Measurements from ENCODE around the gene SYPL2. TPM values are rescaled to one million over a fixed set of nuclear protein-coding genes. Genes with fewer than 3 reads are reported as not detected.

Gene SYPL2
- polyA plus RNA-seq, 6 donors from 2014 or later = not detected

GRCh38 chr1:109476825-109477224 is 10.5 kb downstream of the SYPL2 start:
- Mint-ChIP-seq H3K27me3 (peaks cover 70 to 90% (median 88%) of the 10 kb centered on the region in 3 donors), H3K9me3 (peaks cover 0 to 2% (median 0%) of the 10 kb centered on the region in 7 donors), H3K4me3 (no peak overlapping the region), H3K27ac (no peak overlapping the region), H3K36me3 (no peaks in the 10 kb centered on the region), H3K4me1 (no peaks in the 10 kb centered on the region)
- no peak for DNase-seq
- ATAC-seq (ENCODE audit: low read depth in 2 of 2) = no peak

- H3K9me3 Mint-ChIP-seq = peaks cover 0 to 2% (median 0%) of the 10 kb centered on the region in 7 donors
- ATAC-seq (ENCODE audit: low read depth in 2 of 2) = no peak
- no peaks in the 10 kb centered on the region for H3K36me3 Mint-ChIP-seq
- peaks cover 64 to 81% (median 78%) of the 10 kb centered on the region in 3 donors for H3K27me3 Mint-ChIP-seq
- no peak overlapping the region for H3K27ac Mint-ChIP-seq
- no peak overlapping the region for H3K4me3 Mint-ChIP-seq
- H3K4me1 Mint-ChIP-seq = peaks cover 2 to 4% (median 2%) of the 10 kb centered on the region in 3 donors
- DNase-seq = no peak
These were observed 11.5 kb downstream of the SYPL2 start for GRCh38 chr1:109477821-109478220.

GRCh38 chr1:109478806-109479205 is 12.5 kb downstream of the SYPL2 start:
- Mint-ChIP-seq H3K27me3 (peaks cover 58 to 72% (median 70%) of the 10 kb centered on the region in 3 donors), H3K4me3 (no peak overlapping the region), H3K4me1 (peaks cover 9 to 11% (median 10%) of the 10 kb centered on the region in 3 donors), H3K36me3 (no peaks in the 10 kb centered on the region), H3K27ac (peak overlapping the region in 1 of 6 donors; percentile 4), H3K9me3 (peaks cover 0 to 2% (median 0%) of the 10 kb centered on the region in 7 donors)
- no peak for DNase-seq
- no peak for ATAC-seq (ENCODE audit: low read depth in 2 of 2)

GRCh38 chr1:109479311-109479710 is 13.0 kb downstream of the SYPL2 start:
- DNase-seq = no peak
- Mint-ChIP-seq H3K27me3 (peaks cover 56 to 71% (median 68%) of the 10 kb centered on the region in 3 donors), H3K4me3 (no peak overlapping the region), H3K4me1 (peaks cover 11 to 14% (median 14%) of the 10 kb centered on the region in 3 donors), H3K27ac (no peak overlapping the region), H3K9me3 (peaks cover 0 to 2% (median 0%) of the 10 kb centered on the region in 7 donors), H3K36me3 (no peaks in the 10 kb centered on the region)
- no peak for ATAC-seq (ENCODE audit: low read depth in 2 of 2)

- H3K27ac Mint-ChIP-seq = no peak overlapping the region
- peaks cover 50 to 65% (median 62%) of the 10 kb centered on the region in 3 donors for H3K27me3 Mint-ChIP-seq
These were observed 13.6 kb downstream of the SYPL2 start for GRCh38 chr1:109479901-109480300.

GRCh38 chr1:109481646-109482045 is 15.3 kb downstream of the SYPL2 start:
- Mint-ChIP-seq H3K4me3 (peak overlapping the region in 1 of 8 donors; percentile 59), H3K36me3 (no peaks in the 10 kb centered on the region), H3K27me3 (peaks cover 35 to 47% (median 46%) of the 10 kb centered on the region in 3 donors), H3K27ac (no peak overlapping the region), H3K9me3 (no peaks in the 10 kb centered on the region), H3K4me1 (peaks cover 28 to 31% (median 30%) of the 10 kb centered on the region in 3 donors)
- no peak for ATAC-seq (ENCODE audit: low read depth in 2 of 2)
- DNase-seq = no peak

More at GRCh38 chr1:109479901-109480300, 13.6 kb downstream of the SYPL2 start:
- Mint-ChIP-seq H3K4me3 (peak overlapping the region in 1 of 8 donors; percentile 13), H3K9me3 (peaks cover 0 to 2% (median 0%) of the 10 kb centered on the region in 7 donors), H3K4me1 (peaks cover 17 to 20% (median 20%) of the 10 kb centered on the region in 3 donors), H3K36me3 (no peaks in the 10 kb centered on the region)
- ATAC-seq (ENCODE audit: low read depth in 2 of 2) (no peak), DNase-seq (no peak)

GRCh38 chr1:109482242-109482641 is 15.9 kb downstream of the SYPL2 start:
- DNase-seq (no peak), ATAC-seq (ENCODE audit: low read depth in 2 of 2) (no peak)
- H3K27ac Mint-ChIP-seq = peak overlapping the region in 1 of 6 donors; percentile 15
- H3K36me3 Mint-ChIP-seq = no peaks in the 10 kb centered on the region
- H3K4me3 Mint-ChIP-seq = peak overlapping the region in 7 of 8 donors; percentile 1 to 96 (median 91)
- peaks cover 28 to 33% (median 30%) of the 10 kb centered on the region in 3 donors for H3K4me1 Mint-ChIP-seq
- H3K27me3 Mint-ChIP-seq = peaks cover 32 to 41% (median 40%) of the 10 kb centered on the region in 3 donors
- H3K9me3 Mint-ChIP-seq = no peaks in the 10 kb centered on the region

- H3K4me3 Mint-ChIP-seq = peak overlapping the region; percentile 83 to 97 (median 96)
- no peaks in the 10 kb centered on the region for H3K9me3 Mint-ChIP-seq
- ATAC-seq (ENCODE audit: low read depth in 2 of 2) (peak; percentile 47 to 51), DNase-seq (no peak)
- H3K27ac Mint-ChIP-seq = peak overlapping the region in 5 of 6 donors; percentile 9 to 90 (median 78)
- H3K4me1 Mint-ChIP-seq = peaks cover 28 to 33% (median 30%) of the 10 kb centered on the region in 3 donors
- peaks cover 28 to 33% (median 32%) of the 10 kb centered on the region in 3 donors for H3K27me3 Mint-ChIP-seq
- H3K36me3 Mint-ChIP-seq = no peaks in the 10 kb centered on the region
These were observed 16.7 kb downstream of the SYPL2 start for GRCh38 chr1:109482791-109483671.

GRCh38 chr1:109483672-109484518 is 17.5 kb downstream of the SYPL2 start, which contains the start of gene ATXN7L2:
TSS of gene ATXN7L2 (plus strand) at chr1:109483905. CDS start at chr1:109483954, 49 bp downstream.
- Mint-ChIP-seq H3K36me3 (no peaks in the 10 kb centered on the region), H3K9me3 (no peaks in the 10 kb centered on the region), H3K4me3 (peak within 1 kb of the TSS; percentile 83 to 97 (median 96)), H3K27me3 (peaks cover 20 to 25% (median 23%) of the 10 kb centered on the region in 3 donors), H3K27ac (peak within 1 kb of the TSS; percentile 67 to 99 (median 90)), H3K4me1 (peaks cover 28 to 33% (median 30%) of the 10 kb centered on the region in 3 donors)
- DNase-seq (peak; percentile 91), ATAC-seq (ENCODE audit: low read depth in 2 of 2) (peak; percentile 76 to 77)

GRCh38 chr1:109484519-109484975 is 18.2 kb downstream of the SYPL2 start:
- peaks cover 16 to 18% (median 17%) of the 10 kb centered on the region in 3 donors for H3K27me3 Mint-ChIP-seq
- peak overlapping the region; percentile 83 to 97 (median 96) for H3K4me3 Mint-ChIP-seq
- H3K36me3 Mint-ChIP-seq = no peaks in the 10 kb centered on the region
- DNase-seq = no peak
- peak overlapping the region in 5 of 6 donors; percentile 75 to 99 (median 90) for H3K27ac Mint-ChIP-seq
- H3K4me1 Mint-ChIP-seq = peaks cover 28 to 33% (median 30%) of the 10 kb centered on the region in 3 donors
- ATAC-seq (ENCODE audit: low read depth in 2 of 2) = no peak
- no peaks in the 10 kb centered on the region for H3K9me3 Mint-ChIP-seq

GRCh38 chr1:109485001-109485400 is 18.7 kb downstream of the SYPL2 start:
- Mint-ChIP-seq H3K36me3 (no peaks in the 10 kb centered on the region), H3K4me3 (peak overlapping the region; percentile 83 to 97 (median 96)), H3K27me3 (peaks cover 12 to 14% (median 12%) of the 10 kb centered on the region in 3 donors), H3K27ac (peak overlapping the region in 4 of 6 donors; percentile 75 to 95 (median 87)), H3K4me1 (peaks cover 28 to 33% (median 30%) of the 10 kb centered on the region in 3 donors), H3K9me3 (no peaks in the 10 kb centered on the region)
- DNase-seq (no peak), ATAC-seq (ENCODE audit: low read depth in 2 of 2) (no peak)

- no peak for DNase-seq
- H3K4me3 Mint-ChIP-seq = peak overlapping the region in 1 of 8 donors; percentile 69
- H3K4me1 Mint-ChIP-seq = peaks cover 34 to 41% (median 36%) of the 10 kb centered on the region in 3 donors
- no peak overlapping the region for H3K27ac Mint-ChIP-seq
- no peak for ATAC-seq (ENCODE audit: low read depth in 2 of 2)
- no peaks in the 10 kb centered on the region for H3K9me3 Mint-ChIP-seq
- no peaks in the 10 kb centered on the region for H3K27me3 Mint-ChIP-seq
- H3K36me3 Mint-ChIP-seq = no peaks in the 10 kb centered on the region
These were observed 20.9 kb downstream of the SYPL2 start for GRCh38 chr1:109487261-109487660.

Measured in naive B cell (primary cell).